NCI-H460 (cell line): ENCODE measurements around the gene ROR2. TPM values are rescaled to one million over a fixed set of nuclear protein-coding genes. Genes with fewer than 3 reads are reported as not detected.

Experiments used
- DNase-seq: peaks from one replicate; pipeline ENCODE4 v3.0.0-alpha.2; 2016; ENCODE audit warnings: low read depth; ENCODE audit errors: extremely low read depth
- total RNA-seq: library from RNA; depleted of rRNA; stranded (reverse); fragments of >200 nt; shearing (Covaris generic); gene quantifications from 2 replicates; pipeline ENCODE4 v1.2.3, GENCODE V29; 2014

Gene ROR2
- total RNA-seq, 1 experiment from 2014 or later, result 0.10 TPM

DNA sequence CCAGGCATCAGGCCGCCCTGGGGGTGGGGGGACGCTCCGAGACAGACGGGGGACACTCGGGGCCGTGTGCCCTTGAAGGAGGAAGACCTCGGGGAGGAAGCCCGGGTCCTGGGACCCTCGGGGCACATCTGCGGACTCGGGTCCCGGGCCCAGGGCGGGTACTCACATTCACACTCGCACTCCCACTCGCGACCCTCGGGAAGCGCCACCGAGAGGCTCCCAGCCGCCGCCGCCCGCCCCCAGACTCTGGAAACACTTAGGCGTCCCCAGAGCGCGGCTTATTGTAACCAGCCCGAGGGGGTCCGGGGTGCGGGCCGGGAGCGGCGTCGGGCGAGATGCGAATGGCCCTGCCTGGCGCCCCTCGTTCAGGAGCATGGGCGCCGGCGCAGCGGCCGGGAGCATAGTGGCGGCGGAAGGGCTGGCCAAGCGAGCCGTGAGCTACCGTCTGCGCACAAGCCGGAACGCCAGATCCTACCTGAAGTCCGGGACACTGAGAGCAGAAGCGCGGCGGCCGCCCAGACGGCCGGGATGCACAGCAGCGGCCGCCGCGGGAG is 559 bp downstream of the ROR2 start:
- no peak for DNase-seq

DNA sequence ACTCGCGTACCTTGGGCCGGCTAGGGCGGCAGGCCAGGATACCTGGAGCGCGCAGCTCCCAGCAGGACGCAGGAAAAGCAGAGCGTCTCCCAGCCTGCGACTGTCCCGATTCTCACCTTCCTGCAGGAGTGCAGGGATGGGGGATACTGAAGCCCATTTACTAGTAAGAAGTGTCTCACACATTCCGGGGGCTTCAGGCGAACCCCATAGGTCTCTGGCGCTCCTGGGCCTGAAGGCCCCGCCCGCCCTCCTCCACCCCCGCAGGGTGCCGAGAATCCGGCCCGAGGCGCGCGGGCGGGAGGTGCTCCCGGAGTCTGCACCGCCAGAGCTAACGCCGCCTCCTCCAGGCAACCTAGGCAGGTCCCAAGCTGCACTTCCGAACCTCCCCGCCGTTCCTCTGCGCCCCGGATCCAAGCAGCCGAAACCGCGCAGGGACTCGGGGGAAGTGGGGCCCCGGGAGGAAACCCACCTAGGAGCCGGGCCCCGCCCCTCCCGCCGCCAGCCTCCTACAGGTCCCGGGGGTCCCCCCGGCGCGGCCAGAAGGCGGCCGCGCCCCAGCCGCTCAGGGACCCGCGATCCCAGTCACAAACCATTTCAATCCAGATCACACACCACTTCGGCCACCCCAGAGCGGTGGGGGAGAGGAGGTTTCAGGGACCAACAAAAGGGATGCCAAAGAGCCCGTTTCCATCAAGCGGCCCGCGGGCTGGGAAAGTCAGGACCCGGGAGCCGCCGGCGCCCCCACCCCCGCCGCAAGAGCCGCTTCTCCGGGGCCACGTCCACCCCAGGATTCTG is 1.2 kb downstream of the ROR2 start:
- DNase-seq, result peak; percentile 8

DNA sequence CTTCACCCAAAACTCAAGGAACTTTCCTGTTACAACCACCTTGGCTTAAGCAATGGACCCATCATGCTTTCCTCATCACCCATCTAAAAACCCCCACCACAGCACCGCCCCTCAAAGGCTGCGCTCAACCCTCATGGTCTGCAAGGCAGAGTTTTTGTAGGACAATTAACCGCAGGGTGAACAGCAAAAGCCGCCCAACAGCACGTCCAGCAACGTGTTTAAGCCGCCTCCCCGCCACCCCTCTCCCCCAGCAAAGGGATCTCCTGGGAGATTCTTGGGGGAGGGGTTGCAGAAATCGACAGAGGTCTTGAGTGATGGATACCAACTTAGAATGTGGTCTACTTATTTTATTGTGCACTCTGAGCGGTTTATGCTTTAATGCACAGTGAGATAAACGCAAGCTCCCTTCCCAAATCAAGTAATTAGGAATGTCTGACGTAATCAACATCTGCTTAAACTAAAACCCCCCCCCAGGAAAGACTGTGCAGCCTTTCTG is 1.9 kb downstream of the ROR2 start:
- no peak for DNase-seq

DNA sequence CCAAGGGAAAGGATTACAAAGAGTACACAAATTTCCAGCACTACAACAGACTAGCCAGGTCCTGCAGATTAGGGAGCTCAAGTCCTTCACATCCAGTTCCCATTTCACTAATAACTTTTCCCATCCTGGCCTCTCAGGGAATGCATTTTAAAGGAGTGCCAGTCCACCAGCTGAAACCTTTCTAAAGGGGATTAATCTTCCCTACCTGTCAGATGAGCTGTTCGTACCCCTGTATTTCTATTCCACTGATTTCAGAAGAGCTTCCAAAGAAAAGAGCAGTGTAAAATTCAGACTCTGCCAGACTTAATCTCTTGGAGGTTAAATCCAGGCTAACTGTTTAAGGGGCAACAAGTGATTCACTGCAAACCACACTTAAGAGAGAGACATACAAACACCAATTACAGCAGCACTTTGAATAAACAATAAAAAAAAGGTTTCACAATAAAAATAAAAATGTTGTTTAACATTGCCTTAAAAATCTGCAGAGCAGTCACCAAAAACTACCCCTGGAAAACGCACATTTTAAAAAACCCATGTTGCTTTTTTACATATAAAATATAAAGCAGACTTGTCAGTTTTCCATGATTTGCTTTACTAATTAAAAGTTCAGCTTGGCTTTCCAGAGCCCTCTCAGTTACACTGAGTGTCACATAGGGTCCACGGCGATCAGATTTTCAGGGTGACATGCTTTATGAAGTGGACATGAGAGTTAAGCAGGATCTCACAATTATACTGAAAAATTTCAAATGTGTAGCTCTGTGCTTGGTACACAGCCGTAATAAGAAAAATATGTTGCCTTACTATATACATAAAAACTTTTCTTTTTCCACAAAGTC is 3.2 kb downstream of the ROR2 start:
- DNase-seq, result no peak

DNA sequence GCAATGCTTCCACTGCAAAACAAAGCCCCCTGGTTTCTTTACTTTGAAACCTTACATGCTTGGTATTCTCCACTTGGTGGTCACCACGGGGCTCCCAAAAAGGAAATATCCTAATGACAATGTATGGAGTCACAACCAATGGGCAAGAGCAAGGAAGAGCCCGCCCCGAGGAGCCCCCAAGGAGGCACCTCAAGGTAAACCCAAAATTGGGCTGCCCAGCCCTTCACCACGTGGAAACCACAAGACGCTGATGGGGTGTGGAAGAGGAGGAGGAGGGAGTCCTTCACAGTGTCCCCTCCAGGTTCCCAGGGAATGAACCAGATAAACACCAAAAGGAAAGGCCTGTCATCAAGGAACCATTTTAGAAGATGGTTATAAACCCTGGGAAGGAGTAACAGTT is 3.8 kb downstream of the ROR2 start:
- no peak for DNase-seq

DNA sequence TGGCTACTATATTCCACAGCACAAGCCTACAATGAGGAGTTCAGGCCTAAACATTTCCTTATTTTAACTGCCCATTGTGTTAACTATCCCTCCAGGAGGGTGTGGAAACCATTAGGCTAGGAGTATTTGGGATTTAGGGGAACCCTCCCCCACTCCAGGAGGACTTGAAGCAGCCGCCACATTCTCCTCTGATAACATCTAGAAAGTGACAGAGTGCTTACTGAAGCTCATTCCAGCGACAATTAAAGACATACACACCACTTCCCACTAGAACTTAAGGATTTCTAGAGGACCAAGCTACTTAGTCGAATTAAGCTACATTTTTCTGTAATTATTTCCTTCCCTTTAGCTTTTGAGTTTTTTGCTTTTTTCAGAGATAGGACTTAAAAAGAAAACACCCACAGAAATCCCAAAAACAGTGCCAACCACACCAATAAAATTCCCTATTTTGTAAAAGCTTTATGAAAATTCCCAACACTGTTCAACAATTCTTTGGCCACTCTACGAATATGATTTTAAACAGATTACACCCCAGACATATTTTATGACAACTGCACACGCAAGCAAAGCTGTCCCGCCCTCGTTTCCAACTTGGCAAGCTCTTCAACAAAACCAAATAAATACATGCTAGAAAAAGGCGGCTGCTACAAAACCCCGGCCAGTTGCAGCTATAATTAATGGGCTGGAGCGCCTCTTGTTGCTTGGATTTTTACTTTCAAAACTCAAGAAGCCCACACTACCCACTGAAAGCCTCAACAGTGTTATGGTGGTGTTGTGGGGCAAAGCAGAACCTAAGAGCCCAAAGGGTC is 4.5 kb downstream of the ROR2 start:
- DNase-seq, result no peak

DNA sequence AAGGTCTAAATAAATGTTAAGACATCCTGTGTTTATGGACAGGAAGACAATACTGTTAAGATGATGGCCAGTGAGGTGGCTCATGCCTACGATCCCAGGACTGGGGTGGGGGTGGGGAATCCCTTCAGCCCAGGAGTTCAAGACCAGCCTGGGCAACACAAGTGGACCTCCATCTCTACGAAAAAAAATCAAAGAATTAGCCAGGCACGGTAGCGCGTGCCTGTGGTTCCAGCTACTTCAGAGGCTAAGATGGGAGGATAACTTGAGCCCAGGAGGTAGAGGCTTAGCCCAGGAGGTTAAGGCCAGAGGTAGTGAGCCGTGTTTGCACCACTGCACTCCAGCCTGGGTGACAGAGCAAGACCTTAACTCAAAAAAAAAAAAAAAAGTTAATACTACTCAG is 5.3 kb downstream of the ROR2 start:
- DNase-seq, result no peak

DNA sequence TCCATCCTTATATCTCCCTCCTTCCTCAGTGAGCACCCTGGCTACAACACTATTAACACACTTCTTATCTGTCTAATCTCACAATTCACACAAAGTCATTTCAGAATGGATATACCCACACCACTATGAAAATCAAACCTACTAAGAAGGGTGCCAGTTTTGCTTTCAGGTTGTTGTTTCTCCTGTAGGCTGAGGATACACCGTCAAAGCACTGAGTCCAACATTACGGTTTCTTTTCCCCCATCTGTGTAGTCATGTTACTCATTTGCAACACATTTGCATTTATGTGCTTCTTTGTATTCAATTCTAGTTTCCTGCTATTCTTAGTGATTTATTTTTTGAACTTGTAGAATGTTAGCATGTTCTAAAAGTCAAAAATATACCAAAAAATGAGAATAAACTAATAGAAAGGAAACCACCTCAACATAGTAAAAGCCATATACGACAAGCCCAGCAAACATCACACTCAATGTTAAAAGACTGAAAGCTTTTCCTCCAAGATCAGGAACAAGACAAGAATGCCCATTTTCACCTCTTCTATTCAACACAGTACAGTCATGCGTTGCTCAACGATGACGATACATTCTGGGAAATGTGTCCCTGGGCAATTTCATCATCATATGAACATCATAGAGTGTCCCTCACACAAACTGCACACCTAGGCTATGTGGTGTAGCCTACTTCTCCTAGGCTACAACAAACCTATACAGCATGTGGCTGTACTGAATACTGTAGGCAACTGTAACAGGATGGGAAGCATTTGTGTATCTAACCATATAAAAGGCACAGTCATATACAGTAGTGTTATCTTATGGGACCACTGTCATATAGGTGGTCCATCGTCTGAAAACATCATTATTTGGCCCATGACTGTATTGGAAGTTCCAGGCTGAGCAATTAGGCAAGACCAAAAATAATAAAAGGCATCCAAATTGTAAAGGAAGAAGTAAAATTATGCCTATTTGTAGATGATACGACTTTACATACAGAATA is 6.3 kb downstream of the ROR2 start:
- DNase-seq, result no peak

DNA sequence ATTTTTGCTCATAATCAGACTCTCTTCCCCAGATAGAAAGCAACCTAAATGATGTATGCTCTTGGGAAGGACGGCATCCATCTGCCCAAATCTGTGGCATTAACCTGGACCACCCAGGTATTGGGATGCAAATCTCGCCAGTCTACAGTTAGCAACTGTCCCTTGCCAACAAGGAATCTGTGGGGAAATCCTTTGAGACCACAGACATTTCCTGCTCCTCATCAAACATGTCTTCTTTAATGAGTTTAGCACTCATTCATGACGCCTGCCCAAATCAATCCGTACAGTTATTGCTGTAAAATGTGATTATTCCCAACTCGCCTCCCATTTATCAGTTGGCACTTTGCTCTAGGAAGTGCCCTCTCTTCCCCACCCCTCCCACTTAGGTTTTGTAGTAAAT is 7.8 kb downstream of the ROR2 start:
- no peak for DNase-seq

DNA sequence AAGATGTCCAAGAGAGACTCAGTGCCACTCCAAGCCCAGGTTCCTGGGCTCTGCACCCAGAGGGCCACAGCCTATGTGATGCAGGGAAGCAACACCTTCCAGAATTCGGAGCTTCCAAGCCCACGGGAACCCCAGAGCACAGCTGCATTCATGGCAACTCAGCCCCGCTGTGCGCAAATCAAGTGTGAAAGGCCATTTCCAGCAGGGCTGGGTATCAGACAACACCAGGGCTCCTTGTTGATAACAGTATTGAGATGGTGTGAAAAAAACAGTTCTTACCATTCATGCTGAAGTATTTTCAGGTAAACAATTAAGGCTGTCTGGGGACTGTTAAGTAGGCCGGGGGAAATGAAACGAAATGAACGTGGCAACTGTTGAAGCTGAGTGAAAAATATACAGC is 10.1 kb downstream of the ROR2 start:
- no peak for DNase-seq

DNA sequence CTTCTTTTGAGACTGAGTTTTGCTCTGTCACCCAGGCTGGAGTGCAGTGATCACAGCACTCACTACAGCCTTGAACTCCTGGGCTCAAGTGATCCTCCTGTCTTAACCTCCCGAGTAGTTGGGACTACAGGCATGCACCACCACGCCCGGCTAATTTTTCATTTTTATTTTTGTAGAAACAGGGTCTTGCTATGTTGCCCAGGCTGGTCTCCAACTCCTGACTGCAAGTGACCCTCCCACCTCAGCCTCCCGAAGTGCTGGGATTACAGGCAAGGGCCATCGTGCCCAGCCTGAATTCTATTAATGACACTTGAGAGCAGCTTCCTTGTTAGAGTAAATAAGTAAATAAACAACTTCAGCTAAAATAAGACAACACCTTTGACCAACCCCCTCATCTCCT is 12.3 kb downstream of the ROR2 start:
- DNase-seq, result no peak

DNA sequence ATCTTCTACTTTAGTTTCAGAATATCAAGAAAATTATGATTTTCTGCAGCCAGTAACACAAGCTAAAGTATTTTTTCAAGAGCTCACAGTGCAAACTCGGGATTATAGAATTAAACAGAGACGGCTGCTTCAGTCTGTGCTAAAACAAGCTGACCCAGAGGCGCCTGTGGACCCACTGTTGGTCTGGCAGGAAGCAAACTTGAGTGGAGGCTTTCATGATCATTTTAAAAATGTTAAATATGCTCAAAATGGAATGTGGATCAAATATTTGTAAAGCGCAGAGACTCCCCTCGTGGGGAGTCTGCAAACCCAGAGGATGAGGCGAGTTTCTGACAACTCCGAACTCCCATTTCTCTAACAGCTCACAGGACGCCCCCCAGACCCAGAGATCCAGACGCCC is 13.0 kb downstream of the ROR2 start:
- no peak for DNase-seq

DNA sequence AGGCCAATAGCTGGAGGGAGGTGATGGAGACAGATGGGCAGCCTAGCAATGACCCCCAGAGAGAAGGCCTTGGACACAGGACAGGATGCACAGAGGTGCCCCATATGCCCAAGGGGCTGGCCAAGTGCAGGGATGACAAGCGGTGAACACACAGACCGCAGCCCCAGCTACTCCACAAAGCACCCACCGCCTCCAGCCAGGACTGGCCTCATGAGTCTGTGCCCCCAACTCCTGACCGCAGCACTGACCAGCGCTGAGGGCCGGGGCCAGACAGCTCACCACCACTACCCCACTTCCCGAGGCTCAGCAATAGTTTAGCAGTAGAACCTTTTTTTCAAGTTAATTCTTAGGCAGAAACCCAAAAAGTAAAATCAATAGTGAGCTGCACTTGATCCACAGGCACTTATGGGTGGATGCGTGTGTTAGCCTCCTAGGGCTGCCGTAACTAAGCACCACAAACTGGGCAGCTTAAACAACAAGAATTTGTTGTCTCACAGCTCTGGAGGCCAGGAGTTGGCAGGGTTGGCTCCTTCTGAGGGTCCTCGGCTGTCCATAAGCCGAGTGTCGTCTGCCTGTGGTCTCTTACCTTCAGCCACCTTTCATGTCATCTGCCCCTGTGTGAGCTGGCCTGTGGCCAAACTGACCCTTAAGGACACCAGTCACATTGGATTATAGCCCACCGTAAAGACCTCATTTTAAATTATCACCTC is 14.1 kb downstream of the ROR2 start:
- no peak for DNase-seq

DNA sequence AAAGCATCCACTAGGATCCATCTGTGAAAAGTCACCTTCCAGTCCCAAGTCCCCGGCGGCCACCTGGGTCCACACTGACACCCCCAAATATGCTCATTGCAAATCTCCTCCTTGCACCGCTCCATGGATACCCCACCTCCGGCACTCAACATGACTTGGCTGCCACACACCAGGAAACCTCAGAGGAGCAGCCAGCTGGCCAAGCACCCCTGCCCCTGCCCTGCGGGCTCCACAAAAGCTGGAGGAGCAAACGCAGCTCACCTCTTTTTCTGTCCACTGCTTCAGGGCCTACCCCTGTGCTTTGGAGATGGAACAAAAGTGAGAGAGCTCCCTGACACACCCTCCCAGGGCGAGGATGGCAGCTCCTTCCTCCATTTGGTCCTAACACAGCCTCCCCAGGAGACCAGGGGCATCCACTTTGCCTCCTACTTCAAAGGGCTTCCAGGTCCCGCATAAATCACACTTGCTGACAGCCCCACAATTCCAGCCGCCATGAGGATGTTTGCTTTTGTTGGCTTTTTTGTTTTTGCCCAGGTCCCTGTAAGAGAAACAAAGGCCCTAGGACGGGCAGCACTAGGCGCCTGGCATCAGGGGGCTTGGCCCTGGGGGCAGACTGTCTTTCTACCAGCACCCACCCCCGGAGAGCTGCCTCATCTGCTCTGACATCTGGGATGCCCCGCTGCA is 14.8 kb downstream of the ROR2 start:
- DNase-seq, result no peak

DNA sequence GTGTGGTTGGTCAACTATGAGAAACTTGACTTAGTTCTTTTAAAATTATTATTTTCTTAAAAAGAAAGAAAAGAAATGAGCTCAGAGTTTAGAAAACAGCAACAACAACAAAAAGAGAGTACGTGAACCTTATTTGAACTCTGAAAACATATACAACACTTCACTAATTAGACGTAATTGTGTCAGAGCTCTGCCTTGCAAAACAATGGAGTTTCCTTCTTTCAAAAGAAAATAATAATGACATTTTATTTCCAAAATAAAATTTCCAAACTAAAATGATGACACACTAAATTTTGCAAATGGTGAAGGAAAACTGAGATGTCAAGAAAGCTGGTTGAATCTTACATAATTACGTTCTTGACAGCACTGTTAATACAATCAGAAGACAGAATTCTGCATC is 15.4 kb downstream of the ROR2 start:
- DNase-seq, result no peak

DNA sequence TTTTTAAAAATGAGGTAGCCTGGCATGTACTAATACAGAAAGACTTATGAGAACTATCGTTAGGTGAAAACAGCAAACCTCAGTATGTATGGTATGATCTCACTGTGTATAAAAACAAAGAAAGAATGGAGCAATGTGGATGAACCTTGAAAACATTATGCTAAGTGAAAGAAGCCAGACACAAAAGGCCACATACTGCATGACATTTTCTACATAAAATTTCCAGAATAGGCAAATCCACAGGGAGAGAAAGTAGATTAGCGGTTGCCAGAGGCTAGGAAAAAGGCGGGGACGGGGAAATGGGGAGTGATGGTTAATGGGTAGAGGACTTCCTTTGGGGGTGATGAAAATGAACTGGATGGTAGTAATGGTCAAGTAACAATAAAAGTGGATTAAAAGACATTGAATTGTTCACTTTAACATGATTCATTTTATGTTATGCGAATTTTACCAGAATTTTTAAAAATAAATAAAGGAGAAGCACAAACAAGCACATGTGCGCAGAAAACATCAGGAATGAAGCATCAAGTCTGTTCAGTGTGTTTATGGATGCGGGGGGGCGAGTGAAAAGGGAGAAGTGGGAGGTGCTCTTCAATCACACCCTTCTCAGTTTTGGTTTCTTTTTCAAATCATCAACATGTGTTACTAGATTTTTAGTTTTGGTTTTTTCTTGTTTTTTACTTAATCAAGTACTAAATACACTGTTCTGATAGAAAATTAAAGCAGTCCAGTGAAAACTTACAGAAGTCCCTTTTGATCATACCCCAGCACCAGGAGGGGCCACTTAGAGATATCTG is 16.3 kb downstream of the ROR2 start:
- no peak for DNase-seq

DNA sequence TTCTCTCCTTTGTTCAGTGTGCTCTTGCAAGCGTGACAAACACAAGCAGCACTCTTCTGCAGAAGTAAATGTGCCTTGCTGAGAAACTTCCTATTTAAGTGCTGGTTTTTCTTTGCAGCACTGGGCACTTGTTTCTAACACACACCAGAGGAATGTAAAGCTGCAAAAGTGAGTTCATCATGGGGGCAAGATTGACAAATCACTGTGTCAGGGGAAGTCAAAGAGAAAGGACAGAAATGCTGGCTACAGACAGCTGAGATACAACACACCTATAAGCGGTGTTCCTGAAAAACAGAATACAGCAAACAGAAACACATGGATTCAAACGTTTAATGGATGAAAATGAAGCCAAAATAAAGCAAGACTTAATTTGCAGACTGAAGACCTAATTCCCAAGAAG is 19.6 kb downstream of the ROR2 start:
- no peak for DNase-seq

DNA sequence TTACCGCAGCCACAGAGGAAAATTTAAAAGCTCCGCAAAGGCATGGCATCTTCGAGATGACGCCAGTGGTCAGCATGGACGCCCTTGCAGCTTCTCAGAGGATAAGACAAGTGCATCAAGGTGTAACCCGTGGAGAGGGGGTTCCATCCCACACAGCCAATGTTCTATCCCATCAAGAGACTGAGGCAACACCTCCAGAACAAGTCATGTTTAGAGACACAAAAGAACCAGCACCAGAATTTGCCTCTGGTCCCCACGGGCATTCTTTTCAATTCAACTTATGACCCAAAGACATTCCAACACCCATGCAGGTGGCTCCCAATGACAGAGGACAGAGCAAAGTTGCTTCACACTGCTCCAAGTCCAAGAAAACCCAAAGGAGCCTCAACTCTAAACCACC is 20.7 kb downstream of the ROR2 start:
- no peak for DNase-seq
